GM23338 (cell line): ENCODE results near the gene PPM1H. TPM values are rescaled to one million over a fixed set of nuclear protein-coding genes. Genes with fewer than 3 reads are reported as not detected.
A peak's percentile ranks its signal among the peaks of the same experiment; 100 is the strongest.

Experiments
- ATAC-seq: fragments of 200-7000 bp; cut with Tn5 transposase; 3 replicates; pipeline ENCODE4 v1.9.1; 2020
- DNase-seq: peaks from one replicate; pipeline ENCODE4 v3.0.0-alpha.2; 2015; ENCODE audit warnings: low spot score
- H2AFZ ChIP-seq: fragments of 200-600 bp; sonication (generic); 2 replicates; pipeline ENCODE4 v1.8.0; 2016; ENCODE audit warnings: antibody characterized with exemption, mild to moderate bottlenecking, moderate library complexity
- H3F3A ChIP-seq: fragments of 200-600 bp; sonication (generic); replicated peaks from 2 replicates; pipeline ENCODE4 v1.8.0; 2017; ENCODE audit warnings: antibody characterized with exemption, mixed run types, low read depth
- H3K27ac ChIP-seq: fragments of 200-600 bp; sonication (generic); 2 replicates; pipeline ENCODE4 v1.6.1; 2016; ENCODE audit warnings: low read depth
- H3K27me3 ChIP-seq: fragments of 200-600 bp; sonication (generic); 2 replicates; pipeline ENCODE4 v1.8.0; 2016; ENCODE audit warnings: mild to moderate bottlenecking, mixed run types, moderate library complexity; ENCODE audit not compliant: insufficient read depth
- H3K36me3 ChIP-seq: fragments of 200-600 bp; sonication (generic); 2 replicates; pipeline ENCODE4 v1.8.0; 2016; ENCODE audit warnings: mild to moderate bottlenecking; ENCODE audit not compliant: insufficient read depth
- H3K4me1 ChIP-seq: fragments of 200-600 bp; sonication (generic); 2 replicates; pipeline ENCODE4 v1.8.0; 2016; ENCODE audit warnings: mild to moderate bottlenecking, moderate library complexity; ENCODE audit not compliant: insufficient read depth
- H3K4me2 ChIP-seq: fragments of 200-600 bp; sonication (generic); 2 replicates; pipeline ENCODE4 v1.7.1; 2017; ENCODE audit warnings: mixed run types
- H3K4me3 ChIP-seq: fragments of 200-600 bp; sonication (generic); 2 replicates; pipeline ENCODE4 v1.6.1; 2016; ENCODE audit warnings: mixed run types
- H3K79me2 ChIP-seq: fragments of 200-600 bp; sonication (generic); replicated peaks from 2 replicates; pipeline ENCODE4 v1.8.0; 2017; ENCODE audit warnings: mild to moderate bottlenecking; ENCODE audit not compliant: insufficient read depth
- H3K9me2 ChIP-seq: fragments of 200-600 bp; sonication (generic); 2 replicates; pipeline ENCODE4 v1.8.0; 2017; ENCODE audit not compliant: insufficient read depth
- H4K20me1 ChIP-seq: fragments of 200-600 bp; sonication (generic); replicated peaks from 2 replicates; pipeline ENCODE4 v1.8.0; 2017; ENCODE audit warnings: mild to moderate bottlenecking; ENCODE audit not compliant: insufficient read depth
- H3K27ac Mint-ChIP-seq: 2 replicates; pipeline ENCODE4 v1.8.0; 2020; ENCODE audit warnings: inconsistent platforms, mild to moderate bottlenecking, moderate library complexity, mixed read lengths
- H3K27me3 Mint-ChIP-seq: 3 replicates; pipeline ENCODE4 v1.8.0; 2022; ENCODE audit warnings: low read depth, mild to moderate bottlenecking, moderate library complexity, mixed read lengths, inconsistent platforms; ENCODE audit not compliant: insufficient read depth, poor library complexity
- H3K36me3 Mint-ChIP-seq: 3 replicates; pipeline ENCODE4 v1.8.0; 2021; ENCODE audit warnings: low read depth, mild to moderate bottlenecking, inconsistent platforms, moderate library complexity, mixed read lengths
- H3K4me1 Mint-ChIP-seq: 3 replicates; pipeline ENCODE4 v1.8.0; 2020; ENCODE audit warnings: mild to moderate bottlenecking, inconsistent platforms, mixed read lengths
- H3K4me3 Mint-ChIP-seq: 3 replicates; pipeline ENCODE4 v1.8.0; 2021; ENCODE audit warnings: moderate library complexity, mild to moderate bottlenecking, inconsistent platforms, mixed read lengths
- H3K9me3 Mint-ChIP-seq: 3 replicates; pipeline ENCODE4 v1.8.0; 2020; ENCODE audit warnings: moderate library complexity, mild to moderate bottlenecking, inconsistent platforms, mixed read lengths
- EZH2 ChIP-seq: fragments of 200-600 bp; sonication (generic); IDR thresholded peaks from one replicate; pipeline ENCODE4 v1.8.0; 2017; ENCODE audit warnings: antibody characterized with exemption, mild to moderate bottlenecking, low read depth; ENCODE audit not compliant: unreplicated experiment
- EZH2phosphoT487 ChIP-seq: fragments of 200-600 bp; sonication (generic); IDR thresholded peaks from one replicate; pipeline ENCODE4 v1.8.1; 2018; ENCODE audit warnings: antibody characterized with exemption; ENCODE audit not compliant: unreplicated experiment
- NANOG ChIP-seq: IDR thresholded peaks from 2 replicates; pipeline ENCODE4 v1.6.1; 2016; ENCODE audit warnings: antibody characterized with exemption, borderline replicate concordance
- POLR2AphosphoS5 ChIP-seq: IDR thresholded peaks from 2 replicates; pipeline ENCODE4 v1.6.1; 2016; ENCODE audit warnings: antibody characterized with exemption, low read depth
- ZNF114 ChIP-seq: fragments of 250-450 bp; sonication (Bioruptor Pico); IDR thresholded peaks from 2 replicates; pipeline ENCODE4 v1.5.0; 2020; ENCODE audit warnings: mild to moderate bottlenecking, moderate library complexity
- ZNF331 ChIP-seq: fragments of 250-450 bp; sonication (Bioruptor Pico); IDR thresholded peaks from 2 replicates; pipeline ENCODE4 v1.5.0; 2020; ENCODE audit warnings: low read depth, mild to moderate bottlenecking, moderate library complexity
- ZNF462 ChIP-seq: fragments of 250-450 bp; sonication (Bioruptor Pico); IDR thresholded peaks from 2 replicates; pipeline ENCODE4 v1.5.0; 2020; ENCODE audit warnings: mild to moderate bottlenecking, moderate library complexity
- polyA plus RNA-seq: library from polyadenylated mRNA; unstranded; fragments of >200 nt; fragmentation: Nextera tagmentation; extraction: Ambion mirVana; gene quantifications from 2 replicates; pipeline ENCODE4 v1.2.1, GENCODE V29; 2016
- total RNA-seq: library from RNA; depleted of rRNA; stranded (reverse); fragments of >200 nt; shearing (Covaris generic); gene quantifications from 2 replicates; pipeline ENCODE4 v1.2.3, GENCODE V29; 2014
- TF ChIP-seq, protein P1 (sequence below): IDR thresholded peaks from one replicate; pipeline ENCODE4 v1.6.1; 2018; ENCODE audit warnings: antibody characterized with exemption; ENCODE audit not compliant: unreplicated experiment
- TF ChIP-seq, protein P2 (sequence below), 2 experiments: fragments of 200-600 bp in 1 of 2; sonication (generic) in 1 of 2; conservative IDR thresholded peaks; 2 replicates each; pipeline versions ENCODE4 v1.5.1 to v1.6.1; 2016 to 2017; ENCODE audit warnings: antibody characterized with exemption in 2 of 2, low read depth in 2 of 2, mild to moderate bottlenecking in 2 of 2, moderate library complexity in 1 of 2
- TF ChIP-seq, protein P3 (sequence below): IDR thresholded peaks from 2 replicates; pipeline ENCODE4 v1.6.1; 2016; ENCODE audit warnings: antibody characterized with exemption

Gene PPM1H
- total and polyA plus RNA-seq, 2 experiments from 2014 or later, result 11.4 to 41.2 TPM

DNA sequence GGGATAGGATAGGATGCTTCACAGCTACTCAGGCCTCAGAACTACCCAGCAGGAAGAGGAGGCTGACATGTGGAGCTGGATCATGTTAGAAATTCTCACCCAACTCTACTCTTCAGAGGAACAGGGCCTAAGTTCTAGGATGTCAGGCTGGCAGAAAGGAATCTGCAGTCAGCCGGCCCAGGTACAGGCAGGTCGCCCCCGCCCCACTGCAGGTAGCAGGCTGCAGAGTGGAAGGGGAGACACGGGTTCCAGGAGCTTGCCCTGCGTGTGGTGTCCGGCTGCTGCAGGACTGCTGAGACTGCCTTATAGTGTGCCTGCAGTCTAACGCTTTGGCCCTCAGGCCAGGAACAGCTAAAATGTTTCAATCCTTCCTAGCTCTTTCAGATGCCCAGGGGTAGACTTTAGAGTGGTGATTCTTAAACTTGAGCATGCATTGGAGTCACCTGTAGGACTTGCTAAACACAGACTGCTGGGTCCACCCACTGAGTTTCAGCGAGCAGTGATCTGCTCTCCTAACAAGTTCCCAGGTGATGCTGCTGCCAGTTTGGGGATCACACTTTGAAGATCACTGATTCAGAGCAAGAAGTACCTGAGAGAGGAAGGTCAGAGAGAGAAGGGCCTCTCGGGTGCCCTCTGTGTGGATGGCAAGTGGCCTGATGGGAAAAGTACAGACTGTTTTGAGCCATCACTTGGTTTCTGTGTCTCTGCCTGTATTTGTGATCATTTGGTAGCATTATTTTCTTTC lies 153.6 kb downstream of the PPM1H start:
- no peaks in the 10 kb centered on the region for H3K9me3 Mint-ChIP-seq
- DNase-seq, result no peak
- TF ChIP-seq, protein P1, sequence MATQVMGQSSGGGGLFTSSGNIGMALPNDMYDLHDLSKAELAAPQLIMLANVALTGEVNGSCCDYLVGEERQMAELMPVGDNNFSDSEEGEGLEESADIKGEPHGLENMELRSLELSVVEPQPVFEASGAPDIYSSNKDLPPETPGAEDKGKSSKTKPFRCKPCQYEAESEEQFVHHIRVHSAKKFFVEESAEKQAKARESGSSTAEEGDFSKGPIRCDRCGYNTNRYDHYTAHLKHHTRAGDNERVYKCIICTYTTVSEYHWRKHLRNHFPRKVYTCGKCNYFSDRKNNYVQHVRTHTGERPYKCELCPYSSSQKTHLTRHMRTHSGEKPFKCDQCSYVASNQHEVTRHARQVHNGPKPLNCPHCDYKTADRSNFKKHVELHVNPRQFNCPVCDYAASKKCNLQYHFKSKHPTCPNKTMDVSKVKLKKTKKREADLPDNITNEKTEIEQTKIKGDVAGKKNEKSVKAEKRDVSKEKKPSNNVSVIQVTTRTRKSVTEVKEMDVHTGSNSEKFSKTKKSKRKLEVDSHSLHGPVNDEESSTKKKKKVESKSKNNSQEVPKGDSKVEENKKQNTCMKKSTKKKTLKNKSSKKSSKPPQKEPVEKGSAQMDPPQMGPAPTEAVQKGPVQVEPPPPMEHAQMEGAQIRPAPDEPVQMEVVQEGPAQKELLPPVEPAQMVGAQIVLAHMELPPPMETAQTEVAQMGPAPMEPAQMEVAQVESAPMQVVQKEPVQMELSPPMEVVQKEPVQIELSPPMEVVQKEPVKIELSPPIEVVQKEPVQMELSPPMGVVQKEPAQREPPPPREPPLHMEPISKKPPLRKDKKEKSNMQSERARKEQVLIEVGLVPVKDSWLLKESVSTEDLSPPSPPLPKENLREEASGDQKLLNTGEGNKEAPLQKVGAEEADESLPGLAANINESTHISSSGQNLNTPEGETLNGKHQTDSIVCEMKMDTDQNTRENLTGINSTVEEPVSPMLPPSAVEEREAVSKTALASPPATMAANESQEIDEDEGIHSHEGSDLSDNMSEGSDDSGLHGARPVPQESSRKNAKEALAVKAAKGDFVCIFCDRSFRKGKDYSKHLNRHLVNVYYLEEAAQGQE, result no peak
- no peak for TF ChIP-seq ZNF114
- no peak for TF ChIP-seq POLR2AphosphoS5
- no peak for TF ChIP-seq EZH2
- TF ChIP-seq, protein P2, sequence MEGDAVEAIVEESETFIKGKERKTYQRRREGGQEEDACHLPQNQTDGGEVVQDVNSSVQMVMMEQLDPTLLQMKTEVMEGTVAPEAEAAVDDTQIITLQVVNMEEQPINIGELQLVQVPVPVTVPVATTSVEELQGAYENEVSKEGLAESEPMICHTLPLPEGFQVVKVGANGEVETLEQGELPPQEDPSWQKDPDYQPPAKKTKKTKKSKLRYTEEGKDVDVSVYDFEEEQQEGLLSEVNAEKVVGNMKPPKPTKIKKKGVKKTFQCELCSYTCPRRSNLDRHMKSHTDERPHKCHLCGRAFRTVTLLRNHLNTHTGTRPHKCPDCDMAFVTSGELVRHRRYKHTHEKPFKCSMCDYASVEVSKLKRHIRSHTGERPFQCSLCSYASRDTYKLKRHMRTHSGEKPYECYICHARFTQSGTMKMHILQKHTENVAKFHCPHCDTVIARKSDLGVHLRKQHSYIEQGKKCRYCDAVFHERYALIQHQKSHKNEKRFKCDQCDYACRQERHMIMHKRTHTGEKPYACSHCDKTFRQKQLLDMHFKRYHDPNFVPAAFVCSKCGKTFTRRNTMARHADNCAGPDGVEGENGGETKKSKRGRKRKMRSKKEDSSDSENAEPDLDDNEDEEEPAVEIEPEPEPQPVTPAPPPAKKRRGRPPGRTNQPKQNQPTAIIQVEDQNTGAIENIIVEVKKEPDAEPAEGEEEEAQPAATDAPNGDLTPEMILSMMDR (conservative IDR thresholded peaks at IDR 0.05; ENCODE audit: low read depth in 2 of 2), result no peak
- no peak for TF ChIP-seq ZNF331
- TF ChIP-seq EZH2phosphoT487, result no peak
- no peak for TF ChIP-seq NANOG
- no peak for TF ChIP-seq ZNF462 (CRISPR knock-in tag)
- TF ChIP-seq, protein P3, sequence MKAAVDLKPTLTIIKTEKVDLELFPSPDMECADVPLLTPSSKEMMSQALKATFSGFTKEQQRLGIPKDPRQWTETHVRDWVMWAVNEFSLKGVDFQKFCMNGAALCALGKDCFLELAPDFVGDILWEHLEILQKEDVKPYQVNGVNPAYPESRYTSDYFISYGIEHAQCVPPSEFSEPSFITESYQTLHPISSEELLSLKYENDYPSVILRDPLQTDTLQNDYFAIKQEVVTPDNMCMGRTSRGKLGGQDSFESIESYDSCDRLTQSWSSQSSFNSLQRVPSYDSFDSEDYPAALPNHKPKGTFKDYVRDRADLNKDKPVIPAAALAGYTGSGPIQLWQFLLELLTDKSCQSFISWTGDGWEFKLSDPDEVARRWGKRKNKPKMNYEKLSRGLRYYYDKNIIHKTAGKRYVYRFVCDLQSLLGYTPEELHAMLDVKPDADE, result no peak
- Histone ChIP-seq H3F3A (no peaks in the 10 kb centered on the region), H2AFZ (no peak overlapping the region), H3K4me2 (no peak overlapping the region), H3K27ac (0 out of 2 replicates have a peak overlapping the region, but pooled peaks have one; percentile 15), H3K27me3 (no peaks in the 10 kb centered on the region), H3K79me2 (no peaks in the 10 kb centered on the region), H4K20me1 (no peaks in the 10 kb centered on the region), H3K9me2 (no peaks in the 10 kb centered on the region), H3K4me1 (peaks cover 15% of the 10 kb centered on the region; the same call in 1 of the 2 replicates), H3K4me3 (no peak overlapping the region), H3K36me3 (no peaks in the 10 kb centered on the region)
- H3K4me1 Mint-ChIP-seq, result peaks cover 21% of the 10 kb centered on the region
- peak overlapping the region; percentile 50; the same call in 1 of the 2 replicates for H3K27ac Mint-ChIP-seq
- peaks cover 3% of the 10 kb centered on the region for H3K27me3 Mint-ChIP-seq
- H3K36me3 Mint-ChIP-seq, result peaks cover 5% of the 10 kb centered on the region; the same call in 1 of the 3 replicates
- peak; percentile 32 for ATAC-seq
- H3K4me3 Mint-ChIP-seq, result no peak overlapping the region
